Mucosa of stomach (tissue), 1 donor: Measurements from ENCODE around the gene WNT8A.
"Not testable (repeated sequence)": the region's sequence is repeated elsewhere in the genome, so short reads cannot be mapped to it uniquely, and the experiment has no call there.

Experiments
- H3K27me3 ChIP-seq: one replicate; pipeline ENCODE4 v1.7.0; 2013; ENCODE audit warnings: mild to moderate bottlenecking, low read length; ENCODE audit not compliant: control insufficient read depth, insufficient read depth
- H3K36me3 ChIP-seq: one replicate; pipeline ENCODE4 v1.7.0; 2013; ENCODE audit warnings: low read length; ENCODE audit not compliant: control insufficient read depth, insufficient read depth
- H3K4me1 ChIP-seq: one replicate; pipeline ENCODE4 v1.7.0; 2013; ENCODE audit warnings: mild to moderate bottlenecking, low read length; ENCODE audit not compliant: control insufficient read depth, insufficient read depth
- H3K4me3 ChIP-seq: one replicate; pipeline ENCODE4 v1.7.0; 2013; ENCODE audit warnings: low read length
- H3K9ac ChIP-seq: one replicate; pipeline ENCODE4 v1.7.0; 2013; ENCODE audit warnings: mild to moderate bottlenecking, low read length, moderate library complexity
- H3K9me3 ChIP-seq: one replicate; pipeline ENCODE4 v1.7.0; 2013; ENCODE audit warnings: mild to moderate bottlenecking, low read length, moderate library complexity; ENCODE audit not compliant: control insufficient read depth
- donor health status: Pancreatic carcinoma.

Gene WNT8A

GRCh38 chr5:138083702-138084101 lies at the start of gene WNT8A:
WNT8A (plus strand) TSS chr5:138084033; CDS start chr5:138084128, 95 bp downstream.
- Histone ChIP-seq H3K9me3 (no peaks in the 10 kb centered on the region), H3K4me1 (no peaks in the 10 kb centered on the region), H3K27me3 (no peaks in the 10 kb centered on the region), H3K9ac (no peak within 1 kb of the TSS), H3K36me3 (no peaks in the 10 kb centered on the region), H3K4me3 (no peak within 1 kb of the TSS)

- Histone ChIP-seq H3K36me3 (no peaks in the 10 kb centered on the region), H3K9ac (no peak overlapping the region), H3K27me3 (no peaks in the 10 kb centered on the region), H3K4me3 (no peak overlapping the region), H3K9me3 (no peaks in the 10 kb centered on the region), H3K4me1 (no peaks in the 10 kb centered on the region)
These were observed 48.0 kb upstream of the WNT8A start for GRCh38 chr5:138035605-138036537.

- Histone ChIP-seq H3K9ac (no peak overlapping the region), H3K4me1 (no peaks in the 10 kb centered on the region)
These were observed 46.6 kb upstream of the WNT8A start for GRCh38 chr5:138037271-138037670.

DNA sequence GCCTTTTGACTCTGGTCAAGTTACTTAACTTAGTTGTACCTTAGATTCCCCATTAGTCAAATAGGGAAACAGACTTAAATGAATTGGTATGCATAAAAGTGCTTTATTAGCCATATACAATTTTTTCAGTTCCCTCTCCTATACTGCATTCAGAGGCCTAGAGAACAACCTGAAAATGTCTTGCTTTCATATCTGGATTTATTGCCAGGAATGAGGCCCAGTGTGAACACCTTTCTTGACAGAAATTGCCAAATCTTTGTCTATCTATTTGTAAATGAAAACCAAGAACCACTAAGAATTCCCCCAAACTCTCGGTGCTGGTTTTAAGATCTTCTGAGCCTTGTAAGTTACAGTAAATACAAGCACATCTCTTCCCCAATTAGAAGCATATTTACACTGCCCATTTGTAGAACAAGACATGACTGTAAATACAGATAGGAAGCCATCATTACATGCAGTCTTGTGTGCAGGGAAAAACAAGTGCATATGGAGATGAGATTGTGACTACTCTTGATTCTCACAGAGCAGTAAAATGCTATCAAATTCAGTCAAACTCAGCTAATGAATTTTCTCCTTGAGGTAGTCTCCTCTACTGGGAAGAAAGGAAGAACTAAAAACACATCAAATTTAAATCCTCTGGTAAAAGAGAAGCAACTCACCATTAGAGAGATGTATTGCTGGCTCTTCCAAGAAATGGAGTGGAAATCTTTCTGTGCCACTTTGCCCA lies 45.8 kb upstream of the WNT8A start:
- no peaks in the 10 kb centered on the region for H3K9me3 ChIP-seq
- H3K36me3 ChIP-seq: no peaks in the 10 kb centered on the region
- no peak overlapping the region for H3K9ac ChIP-seq
- H3K27me3 ChIP-seq: no peaks in the 10 kb centered on the region
- no peaks in the 10 kb centered on the region for H3K4me1 ChIP-seq
- H3K4me3 ChIP-seq: no peak overlapping the region

More at GRCh38 chr5:138037271-138037670, 46.6 kb upstream of the WNT8A start:
- Histone ChIP-seq H3K4me3 (no peak overlapping the region), H3K9me3 (no peaks in the 10 kb centered on the region), H3K36me3 (no peaks in the 10 kb centered on the region), H3K27me3 (no peaks in the 10 kb centered on the region)

DNA sequence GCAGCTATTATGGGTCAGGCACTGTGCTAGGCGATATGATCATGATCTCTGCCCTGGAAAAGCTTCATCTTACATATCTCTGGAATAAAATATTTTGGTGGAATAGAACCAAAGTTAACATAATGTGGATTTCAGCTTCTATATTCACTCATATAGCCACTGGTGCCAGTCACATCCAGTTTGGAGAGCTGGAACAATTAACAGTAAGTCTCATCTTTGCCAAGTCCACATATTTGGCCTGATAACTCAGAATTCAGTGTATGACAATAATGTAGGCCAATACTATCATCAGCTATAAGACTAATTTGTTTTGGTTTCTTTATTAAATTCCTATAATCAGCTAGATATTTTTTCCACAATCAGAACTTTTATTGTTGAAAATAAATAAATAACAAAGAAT lies 45.0 kb upstream of the WNT8A start:
- H3K9me3 ChIP-seq: no peaks in the 10 kb centered on the region

GRCh38 chr5:138045283-138045682 lies 38.5 kb upstream of the WNT8A start:
- H3K27me3 ChIP-seq, H3K9ac ChIP-seq, H3K9me3 ChIP-seq, H3K4me3 ChIP-seq, H3K4me1 ChIP-seq, H3K36me3 ChIP-seq: not testable (repeated sequence)

More for the DNA sequence above, 45.0 kb upstream of the WNT8A start:
- Histone ChIP-seq H3K27me3 (no peaks in the 10 kb centered on the region), H3K4me1 (no peaks in the 10 kb centered on the region), H3K4me3 (no peak overlapping the region), H3K36me3 (no peaks in the 10 kb centered on the region), H3K9ac (no peak overlapping the region)

DNA sequence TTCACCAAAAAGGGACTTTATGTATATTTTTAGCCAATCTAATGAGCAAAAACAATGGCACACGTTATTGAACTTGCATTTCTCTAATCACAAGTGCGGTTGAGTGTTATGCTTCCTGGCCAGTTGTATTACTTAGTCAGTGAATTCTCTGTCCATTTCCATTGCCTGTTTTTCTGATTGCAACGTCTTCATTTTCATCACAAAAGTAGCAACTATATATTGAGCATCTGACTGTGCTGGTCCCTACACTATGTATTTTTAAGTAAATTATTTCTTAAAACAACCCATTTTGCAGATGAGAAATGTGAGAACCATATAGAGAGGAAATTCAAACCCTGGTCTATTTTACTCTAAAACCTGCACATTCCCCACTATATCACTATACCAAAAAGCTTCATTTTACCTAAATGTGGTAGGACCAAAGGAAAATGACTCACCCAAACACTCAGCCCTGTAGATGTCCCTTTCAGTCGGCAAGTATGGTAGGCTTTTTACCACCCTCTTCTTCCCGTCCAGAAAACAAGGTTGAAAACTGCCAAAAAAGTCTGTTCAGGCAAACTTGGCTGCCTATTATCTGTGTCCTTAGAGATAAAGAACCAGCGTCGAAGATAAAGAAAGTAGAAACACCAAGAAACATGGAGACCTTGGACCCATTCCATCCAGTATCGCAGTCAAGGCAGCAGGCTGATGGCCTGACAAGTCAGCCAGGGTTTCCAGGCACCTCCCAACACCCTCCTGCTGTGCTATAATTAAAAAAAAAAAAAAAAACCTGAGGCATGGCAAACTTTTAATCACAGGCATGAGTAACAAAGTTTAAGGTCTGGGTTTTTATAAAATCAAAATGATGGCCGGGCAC lies 32.2 kb upstream of the WNT8A start:
- no peaks in the 10 kb centered on the region for H3K4me1 ChIP-seq
- H3K4me3 ChIP-seq: no peak overlapping the region
- no peaks in the 10 kb centered on the region for H3K9me3 ChIP-seq
- no peaks in the 10 kb centered on the region for H3K27me3 ChIP-seq
- no peak overlapping the region for H3K9ac ChIP-seq
- no peaks in the 10 kb centered on the region for H3K36me3 ChIP-seq

- not testable (repeated sequence) for H3K4me3 ChIP-seq
These were observed 31.1 kb upstream of the WNT8A start for GRCh38 chr5:138052718-138053117.

DNA sequence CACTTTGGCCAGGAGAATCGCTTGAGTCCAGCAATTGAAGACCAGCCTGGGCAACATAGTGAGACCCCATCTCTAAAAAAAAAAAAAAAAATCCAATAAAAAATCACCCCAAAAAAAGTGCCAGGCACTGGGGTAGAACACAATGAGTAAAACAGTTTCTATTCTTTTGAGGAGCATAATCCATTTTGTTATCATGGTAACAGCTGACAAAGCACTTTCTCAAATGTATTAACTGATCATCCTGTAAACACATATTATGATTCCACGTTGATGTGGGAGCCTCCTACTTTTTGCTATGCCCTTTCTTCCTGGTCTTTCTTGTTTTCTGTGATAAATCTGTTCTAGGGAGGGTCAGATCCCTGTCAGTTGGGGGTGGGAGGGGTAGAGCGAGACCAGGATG lies 30.3 kb upstream of the WNT8A start:
- H3K27me3 ChIP-seq: no peaks in the 10 kb centered on the region
- H3K9ac ChIP-seq: no peak overlapping the region
- no peaks in the 10 kb centered on the region for H3K36me3 ChIP-seq
- no peak overlapping the region for H3K4me3 ChIP-seq
- no peaks in the 10 kb centered on the region for H3K4me1 ChIP-seq
- no peaks in the 10 kb centered on the region for H3K9me3 ChIP-seq

More at GRCh38 chr5:138052718-138053117, 31.1 kb upstream of the WNT8A start:
- H3K36me3 ChIP-seq, H3K9me3 ChIP-seq, H3K9ac ChIP-seq, H3K4me1 ChIP-seq, H3K27me3 ChIP-seq: not testable (repeated sequence)

DNA sequence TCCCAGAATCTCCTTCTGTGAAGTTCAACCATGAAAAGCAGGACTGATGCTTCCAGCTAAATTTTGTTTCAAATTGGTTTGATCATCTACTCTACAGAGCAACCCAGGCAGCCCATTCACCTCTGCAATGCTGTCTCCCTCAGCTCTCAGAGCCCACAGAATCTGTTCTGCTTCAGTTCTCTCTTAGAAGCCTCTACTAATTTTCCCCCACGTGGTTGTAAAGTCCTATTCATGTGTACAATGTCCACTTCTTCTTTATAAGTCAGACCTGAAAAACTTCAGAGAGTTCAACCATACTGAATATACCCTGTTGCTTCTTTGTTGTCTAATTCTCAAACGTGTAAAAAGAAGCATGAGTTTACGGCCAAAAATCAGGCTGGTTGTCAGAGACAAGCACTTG lies 29.6 kb upstream of the WNT8A start:
- Histone ChIP-seq H3K9me3 (no peaks in the 10 kb centered on the region), H3K4me1 (no peaks in the 10 kb centered on the region), H3K9ac (no peak overlapping the region), H3K27me3 (no peaks in the 10 kb centered on the region), H3K36me3 (no peaks in the 10 kb centered on the region), H3K4me3 (no peak overlapping the region)

DNA sequence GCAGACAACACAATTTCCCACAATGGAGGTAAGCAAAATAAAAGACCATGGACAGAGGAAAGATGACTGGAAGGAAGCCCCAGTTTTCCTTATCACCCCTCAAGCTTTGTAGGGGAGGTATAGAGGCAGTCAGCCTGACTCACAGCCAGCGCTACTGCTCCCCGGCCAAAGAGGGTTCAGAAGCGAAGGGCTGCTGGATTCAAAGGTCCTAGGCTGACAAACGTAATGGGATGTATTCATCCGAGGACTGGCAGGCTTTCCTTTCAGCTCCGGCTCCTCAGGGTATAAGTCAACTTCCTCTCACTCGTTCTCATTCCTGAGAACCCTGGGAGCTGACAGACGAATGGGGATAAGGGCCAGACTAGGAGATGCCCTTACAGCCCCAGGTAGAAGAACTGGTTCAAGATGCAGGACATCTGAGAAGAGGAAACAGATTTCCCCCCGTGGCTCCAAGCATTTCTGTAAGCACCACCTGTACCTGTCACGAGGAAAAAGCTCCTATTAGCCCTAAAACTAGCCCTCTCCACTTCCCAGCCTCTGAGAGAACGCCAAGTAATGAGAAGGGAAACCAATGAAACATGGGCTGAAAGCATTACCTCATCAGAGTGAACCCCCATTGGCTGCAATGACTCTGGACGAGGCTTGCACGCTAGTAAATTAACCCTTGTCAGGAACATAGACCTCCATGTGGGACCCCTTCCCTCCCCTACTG lies 28.8 kb upstream of the WNT8A start:
- Histone ChIP-seq H3K9me3 (no peaks in the 10 kb centered on the region), H3K27me3 (no peaks in the 10 kb centered on the region), H3K36me3 (no peaks in the 10 kb centered on the region), H3K9ac (no peak overlapping the region), H3K4me3 (no peak overlapping the region), H3K4me1 (no peaks in the 10 kb centered on the region)
